HG03354 (cell line): ENCODE measurements around the gene AGPAT3.
A peak's percentile ranks its signal among the peaks of the same experiment; 100 is the strongest.

ENCODE experiments used
- ATAC-seq: cut with Tn5 transposase; IDR thresholded peaks from one replicate; pipeline ENCODE4 v1.9.1; 2021; ENCODE audit warnings: mild to moderate bottlenecking; ENCODE audit not compliant: unreplicated experiment, poor library complexity, severe bottlenecking

The AGPAT3 gene

GRCh38 chr21:43930848-43931375, 65.9 kb downstream of the AGPAT3 start:
- no peak for ATAC-seq

GRCh38 chr21:43931489-43931888, 66.5 kb downstream of the AGPAT3 start:
- ATAC-seq = no peak

GRCh38 chr21:43932005-43932404, 67.0 kb downstream of the AGPAT3 start:
- no peak for ATAC-seq

- no peak for ATAC-seq
Measured at GRCh38 chr21:43933199-43933598, 68.2 kb downstream of the AGPAT3 start.

- no peak for ATAC-seq
Measured at GRCh38 chr21:43933680-43934079, 68.7 kb downstream of the AGPAT3 start.

- ATAC-seq = no peak
Measured at GRCh38 chr21:43934116-43934515, 69.1 kb downstream of the AGPAT3 start.

GRCh38 chr21:43934716-43935705, 70.0 kb downstream of the AGPAT3 start:
- ATAC-seq = no peak

GRCh38 chr21:43935711-43936110, 70.7 kb downstream of the AGPAT3 start:
- no peak for ATAC-seq

GRCh38 chr21:43936247-43936967, 71.4 kb downstream of the AGPAT3 start:
- ATAC-seq = no peak

- ATAC-seq = no peak
Measured at GRCh38 chr21:43937051-43937832, 72.2 kb downstream of the AGPAT3 start.

- no peak for ATAC-seq
Measured at GRCh38 chr21:43937891-43938309, 72.9 kb downstream of the AGPAT3 start.

- peak; percentile 85 for ATAC-seq
Measured at GRCh38 chr21:43938751-43939442, 73.9 kb downstream of the AGPAT3 start.

- ATAC-seq = no peak
Measured at GRCh38 chr21:43939443-43940328, 74.7 kb downstream of the AGPAT3 start.

- no peak for ATAC-seq
Measured at GRCh38 chr21:43940329-43941050, 75.5 kb downstream of the AGPAT3 start.

GRCh38 chr21:43942201-43942600, 77.2 kb downstream of the AGPAT3 start:
- ATAC-seq = no peak

GRCh38 chr21:43942621-43943020, 77.6 kb downstream of the AGPAT3 start:
- no peak for ATAC-seq

- no peak for ATAC-seq
Measured at GRCh38 chr21:43943512-43944077, 78.6 kb downstream of the AGPAT3 start.
